Skeletal muscle satellite cell (primary cell): ENCODE measurements around the gene CDC14A. TPM values are rescaled to one million over a fixed set of nuclear protein-coding genes. Genes with fewer than 3 reads are reported as not detected.

Experiments
- H3K27me3 ChIP-seq: 2 replicates; pipeline ENCODE4 v1.7.0; 2013; ENCODE audit warnings: low read length; ENCODE audit not compliant: control insufficient read depth, insufficient read depth
- H3K36me3 ChIP-seq: 2 replicates; pipeline ENCODE4 v1.7.0; 2013; ENCODE audit warnings: mild to moderate bottlenecking, control low read depth, low read length; ENCODE audit not compliant: insufficient read depth
- H3K4me1 ChIP-seq: 2 replicates; pipeline ENCODE4 v1.7.0; 2013; ENCODE audit warnings: low read length; ENCODE audit not compliant: control insufficient read depth, insufficient read depth
- H3K4me2 ChIP-seq: 2 replicates; pipeline ENCODE4 v1.7.0; 2013; ENCODE audit warnings: mild to moderate bottlenecking, low read length
- H3K4me3 ChIP-seq: 2 replicates; pipeline ENCODE4 v1.7.0; 2013; ENCODE audit warnings: low read length
- H3K9ac ChIP-seq: 2 replicates; pipeline ENCODE4 v1.7.0; 2013; ENCODE audit warnings: mild to moderate bottlenecking, low read depth, low read length, moderate library complexity
- H3K9me3 ChIP-seq: replicated peaks from 2 replicates; pipeline ENCODE4 v1.7.0; 2013; ENCODE audit warnings: mild to moderate bottlenecking, control low read depth, low read length
- total RNA-seq: library from RNA; depleted of rRNA; stranded (reverse); fragments of >200 nt; gene quantifications from 2 replicates; pipeline ENCODE4 v1.2.3, GENCODE V29; 2012; rRNA removed

Gene CDC14A
- 1.8 and 4.4 TPM in 2 replicates for total RNA-seq

- Histone ChIP-seq H3K27me3 (no peaks in the 10 kb centered on the region), H3K9ac (peak within 1 kb of the TSS; percentile 89), H3K4me1 (peaks cover 18% of the 10 kb centered on the region), H3K9me3 (no peaks in the 10 kb centered on the region), H3K4me2 (peak within 1 kb of the TSS; percentile 87), H3K4me3 (peak within 1 kb of the TSS; percentile 96), H3K36me3 (no peaks in the 10 kb centered on the region)
Measured at GRCh38 chr1:100352267-100353070, at the start of gene CDC14A. Gene CDC14A, plus strand, starts transcription at chr1:100352506. Its CDS starts 449 bp downstream, at chr1:100352955.

DNA sequence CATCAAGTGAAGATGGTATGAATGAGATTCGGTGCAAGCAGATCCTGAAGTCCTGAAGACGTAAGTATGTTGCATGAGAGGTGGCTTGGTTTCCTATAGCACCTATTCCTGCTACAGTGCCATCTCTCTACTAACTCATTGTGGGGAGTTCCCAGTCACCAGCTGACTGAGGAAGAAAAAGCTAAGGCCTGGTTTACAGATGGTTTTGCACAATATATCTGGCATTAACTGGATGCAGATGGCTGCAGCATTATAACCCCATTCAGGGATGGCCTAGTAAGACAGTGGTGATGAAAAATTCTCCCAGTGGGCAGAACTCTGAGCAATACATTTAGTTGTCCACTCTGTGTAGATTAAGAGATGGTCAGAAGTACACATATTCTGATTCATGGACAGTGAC lies 49.6 kb upstream of the CDC14A start:
- Histone ChIP-seq H3K36me3 (no peaks in the 10 kb centered on the region), H3K9ac (no peak overlapping the region), H3K27me3 (no peaks in the 10 kb centered on the region), H3K4me2 (no peak overlapping the region), H3K9me3 (no peaks in the 10 kb centered on the region), H3K4me1 (no peaks in the 10 kb centered on the region), H3K4me3 (no peak overlapping the region)

- Histone ChIP-seq H3K4me1 (peaks cover 2% of the 10 kb centered on the region), H3K27me3 (no peaks in the 10 kb centered on the region), H3K4me2 (no peak overlapping the region), H3K4me3 (no peak overlapping the region), H3K9me3 (no peaks in the 10 kb centered on the region), H3K9ac (no peak overlapping the region), H3K36me3 (no peaks in the 10 kb centered on the region)
Measured at GRCh38 chr1:100304227-100304626, 48.1 kb upstream of the CDC14A start.

- Histone ChIP-seq H3K4me2 (no peak overlapping the region), H3K4me3 (no peak overlapping the region), H3K36me3 (no peaks in the 10 kb centered on the region), H3K27me3 (no peaks in the 10 kb centered on the region), H3K4me1 (peaks cover 5% of the 10 kb centered on the region), H3K9ac (no peak overlapping the region), H3K9me3 (no peaks in the 10 kb centered on the region)
Measured at GRCh38 chr1:100304921-100305320, 47.4 kb upstream of the CDC14A start.

DNA sequence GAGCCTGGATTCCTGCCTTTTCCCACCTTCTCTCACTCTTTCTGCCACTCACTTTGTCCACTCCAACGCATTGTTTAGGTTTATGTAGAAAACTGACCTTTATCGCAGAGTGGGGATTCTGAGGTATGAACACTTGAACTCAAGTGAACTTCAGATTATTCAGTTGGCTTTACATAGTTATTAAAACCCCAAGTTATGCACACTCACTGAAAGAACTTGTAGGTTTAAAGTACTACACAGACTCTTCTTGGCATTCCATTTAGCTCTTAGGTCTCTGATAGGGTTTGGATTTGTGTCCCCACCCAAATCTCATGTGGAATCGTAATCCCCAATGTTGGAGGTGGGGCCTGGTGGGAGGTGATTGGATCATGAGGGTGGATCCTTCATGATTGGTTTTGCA lies 46.4 kb upstream of the CDC14A start:
- H3K4me2 ChIP-seq = no peak overlapping the region
- peaks cover 5% of the 10 kb centered on the region for H3K4me1 ChIP-seq
- H3K9ac ChIP-seq = no peak overlapping the region
- H3K36me3 ChIP-seq = no peaks in the 10 kb centered on the region
- H3K4me3 ChIP-seq = no peak overlapping the region
- H3K9me3 ChIP-seq = no peaks in the 10 kb centered on the region
- H3K27me3 ChIP-seq = no peaks in the 10 kb centered on the region

DNA sequence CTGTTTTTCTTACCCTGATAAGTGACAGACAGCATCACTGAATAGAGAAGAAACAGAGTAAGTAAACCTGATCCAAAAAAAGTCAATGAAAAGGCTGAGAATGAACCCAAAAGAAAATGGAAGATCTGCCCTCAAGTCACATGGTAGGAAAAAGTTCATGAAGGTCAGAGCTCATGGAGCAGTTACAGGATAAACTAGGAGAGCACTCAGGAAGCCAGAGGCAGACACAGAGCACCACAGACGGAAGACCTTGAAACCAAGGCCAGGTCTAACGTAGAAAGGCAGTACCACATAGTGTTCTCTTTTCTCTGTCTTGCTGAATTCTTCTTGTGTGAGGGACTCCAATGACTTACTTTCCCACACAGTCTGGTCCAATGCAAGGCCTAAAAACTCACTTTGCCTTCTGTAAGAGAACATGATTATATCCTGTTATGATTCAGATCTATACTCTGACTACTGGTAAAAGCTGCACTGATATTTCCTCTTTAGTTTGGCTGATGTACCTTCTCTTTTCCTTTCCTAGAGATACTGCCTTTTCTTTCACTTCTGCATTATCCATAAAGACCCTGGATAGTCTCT lies 45.5 kb upstream of the CDC14A start:
- H3K4me3 ChIP-seq = no peak overlapping the region
- H3K9me3 ChIP-seq = no peaks in the 10 kb centered on the region
- H3K9ac ChIP-seq = no peak overlapping the region
- H3K27me3 ChIP-seq = no peaks in the 10 kb centered on the region
- no peak overlapping the region for H3K4me2 ChIP-seq
- peaks cover 5% of the 10 kb centered on the region for H3K4me1 ChIP-seq
- H3K36me3 ChIP-seq = no peaks in the 10 kb centered on the region

DNA sequence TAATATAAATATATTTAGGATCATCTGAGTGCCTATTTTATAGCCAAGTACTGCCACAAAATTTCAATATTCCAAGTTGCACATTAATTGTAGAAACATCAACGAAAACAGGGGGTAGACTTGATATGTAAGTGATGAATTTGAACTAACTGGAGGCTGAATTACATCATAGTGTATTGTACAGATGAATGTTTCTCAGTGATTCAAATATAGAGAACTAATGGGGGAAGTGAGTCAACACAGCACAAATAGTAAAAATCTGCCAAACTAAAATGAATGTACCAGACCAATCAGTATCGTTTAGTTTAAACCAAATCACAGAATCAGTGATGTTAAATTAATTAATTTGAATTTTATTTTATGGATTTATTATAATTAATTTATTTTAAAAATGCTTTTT lies 43.5 kb upstream of the CDC14A start:
- Histone ChIP-seq H3K9ac (no peak overlapping the region), H3K4me3 (no peak overlapping the region), H3K4me1 (peaks cover 5% of the 10 kb centered on the region), H3K4me2 (no peak overlapping the region), H3K27me3 (peaks cover 2% of the 10 kb centered on the region), H3K9me3 (no peaks in the 10 kb centered on the region), H3K36me3 (no peaks in the 10 kb centered on the region)

- Histone ChIP-seq H3K4me2 (no peak overlapping the region), H3K9ac (no peak overlapping the region), H3K27me3 (peaks cover 8% of the 10 kb centered on the region), H3K4me1 (peaks cover 5% of the 10 kb centered on the region), H3K4me3 (no peak overlapping the region), H3K9me3 (no peaks in the 10 kb centered on the region), H3K36me3 (no peaks in the 10 kb centered on the region)
Measured at GRCh38 chr1:100309863-100310262, 42.4 kb upstream of the CDC14A start.

GRCh38 chr1:100313382-100313781 lies 38.9 kb upstream of the CDC14A start:
- Histone ChIP-seq H3K4me2 (no peak overlapping the region), H3K9ac (no peak overlapping the region), H3K4me1 (peaks cover 5% of the 10 kb centered on the region)

DNA sequence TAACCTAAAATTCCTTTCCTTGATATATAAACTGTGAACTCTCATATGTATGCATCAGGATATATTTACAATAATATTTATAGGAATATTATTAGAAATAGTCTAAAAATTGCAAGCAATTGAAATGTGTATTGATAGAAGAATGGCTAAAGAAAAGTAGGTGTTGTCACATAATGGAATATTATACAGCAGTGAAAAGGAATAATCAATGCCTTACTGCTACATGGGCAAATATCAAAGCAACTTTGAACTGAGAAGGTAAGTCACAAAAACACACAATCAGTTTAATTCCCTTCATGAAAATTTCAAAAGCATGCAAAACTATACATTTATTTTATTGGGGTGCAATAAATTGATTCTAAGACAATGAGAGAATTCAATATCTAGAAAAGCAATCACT lies 35.7 kb upstream of the CDC14A start:
- Histone ChIP-seq H3K4me3 (no peak overlapping the region), H3K27me3 (peaks cover 8% of the 10 kb centered on the region), H3K36me3 (no peaks in the 10 kb centered on the region), H3K4me2 (no peak overlapping the region), H3K9me3 (peaks cover 4% of the 10 kb centered on the region), H3K9ac (no peak overlapping the region), H3K4me1 (no peaks in the 10 kb centered on the region)

More at GRCh38 chr1:100313382-100313781, 38.9 kb upstream of the CDC14A start:
- H3K36me3 ChIP-seq = no peaks in the 10 kb centered on the region
- no peak overlapping the region for H3K4me3 ChIP-seq
- H3K9me3 ChIP-seq = peaks cover 4% of the 10 kb centered on the region
- H3K27me3 ChIP-seq = peaks cover 8% of the 10 kb centered on the region

DNA sequence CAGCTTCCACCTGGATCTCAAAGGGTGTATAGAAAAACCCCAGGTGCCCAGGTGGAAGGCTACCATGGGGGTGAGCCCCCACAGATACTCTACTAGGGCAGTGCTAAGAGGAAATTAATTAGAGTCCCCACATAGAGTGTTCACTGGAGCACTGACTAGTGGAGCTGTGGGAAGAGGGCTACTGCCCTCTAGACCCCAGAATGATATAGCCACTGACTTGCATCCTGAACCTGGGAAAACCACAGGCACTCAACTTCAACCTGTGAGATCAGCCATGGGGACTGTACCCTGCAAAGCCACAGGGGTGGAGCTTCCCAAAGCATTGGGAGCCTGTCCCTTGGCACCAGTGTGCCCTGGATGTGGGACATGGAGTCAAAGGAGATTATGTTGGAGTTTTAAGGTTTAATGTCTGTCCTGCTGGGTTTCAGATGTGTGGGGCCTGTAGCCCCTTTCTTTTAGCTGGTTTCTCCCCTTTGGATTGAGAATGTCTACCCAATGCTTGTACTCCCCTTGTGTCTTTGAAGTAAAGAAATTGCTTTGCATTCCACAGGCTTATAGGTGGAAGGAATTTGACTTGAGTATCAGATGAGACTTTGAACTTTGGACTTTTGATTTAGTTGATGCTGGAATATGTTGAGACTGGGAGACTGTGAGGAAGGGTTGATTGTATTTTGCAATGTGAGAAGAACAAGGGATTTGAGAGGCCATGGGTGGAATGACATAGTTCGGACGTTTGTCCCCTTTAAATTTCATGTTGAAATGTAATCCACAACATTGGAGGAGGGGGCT lies 31.8 kb upstream of the CDC14A start:
- Histone ChIP-seq H3K4me2 (no peak overlapping the region), H3K9ac (no peak overlapping the region), H3K27me3 (no peaks in the 10 kb centered on the region), H3K4me3 (no peak overlapping the region), H3K9me3 (peaks cover 2% of the 10 kb centered on the region), H3K4me1 (peaks cover 11% of the 10 kb centered on the region), H3K36me3 (no peaks in the 10 kb centered on the region)
